ENCODE results near the gene COLEC12.

COLEC12 gene

DNA sequence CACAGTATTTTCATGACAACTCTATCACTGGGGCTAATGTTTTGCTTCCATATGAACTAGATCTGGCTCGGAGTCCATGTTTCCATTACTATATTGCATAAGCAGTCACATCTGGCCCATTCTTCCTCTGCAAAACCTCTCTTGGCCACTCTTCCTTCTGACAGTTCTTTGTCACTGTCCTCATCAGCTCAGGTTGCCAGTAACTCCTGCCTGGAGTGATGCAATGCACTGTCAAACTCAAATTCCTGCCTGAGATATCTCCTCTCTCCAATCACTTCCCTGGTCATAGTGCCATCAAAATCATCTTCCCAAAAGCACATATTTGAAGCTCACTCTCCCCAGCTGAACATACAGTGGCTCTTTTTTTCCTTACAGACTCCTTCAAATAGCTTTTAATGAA lies 66.1 kb downstream of the COLEC12 start:
- DNase-seq: no peak

DNA sequence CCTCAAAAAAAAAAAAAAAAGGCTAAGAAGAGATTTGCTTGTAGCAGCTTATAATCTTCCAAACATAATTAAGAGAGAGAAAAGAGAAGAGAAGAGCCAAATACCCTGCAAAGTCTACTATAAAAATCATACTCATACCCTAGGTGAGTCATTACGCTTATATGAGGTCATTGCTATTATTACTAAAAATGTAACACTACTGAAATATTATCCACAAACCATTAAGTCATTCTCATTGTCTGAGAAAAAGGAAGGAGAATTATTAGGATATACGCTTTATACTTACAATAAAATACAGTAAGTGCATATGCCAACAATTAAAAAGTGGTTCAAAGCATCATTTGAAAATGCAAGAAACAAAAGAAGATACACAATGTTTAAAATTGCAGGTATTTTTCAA lies 66.5 kb downstream of the COLEC12 start:
- DNase-seq: no peak

DNA sequence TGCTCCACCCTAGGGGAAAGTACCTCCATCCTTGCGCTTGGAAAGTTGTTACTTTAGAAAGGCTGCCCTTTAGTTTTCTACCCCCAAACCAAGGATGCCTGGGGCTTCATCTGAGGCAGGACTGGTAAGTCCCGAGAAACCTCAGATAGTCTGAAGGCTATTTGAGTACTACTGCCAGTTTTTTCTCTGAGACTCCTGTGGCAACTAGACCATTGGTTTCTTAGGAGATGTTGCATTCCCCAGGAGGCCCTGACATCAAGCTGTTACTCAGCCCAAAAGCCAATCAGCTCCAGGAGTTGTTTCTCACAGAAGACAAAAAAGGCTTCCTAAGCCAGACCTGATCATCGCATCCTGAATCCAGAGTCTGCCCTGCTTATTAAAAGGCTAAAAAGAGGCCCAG lies 67.2 kb downstream of the COLEC12 start:
- DNase-seq: no peak

DNA sequence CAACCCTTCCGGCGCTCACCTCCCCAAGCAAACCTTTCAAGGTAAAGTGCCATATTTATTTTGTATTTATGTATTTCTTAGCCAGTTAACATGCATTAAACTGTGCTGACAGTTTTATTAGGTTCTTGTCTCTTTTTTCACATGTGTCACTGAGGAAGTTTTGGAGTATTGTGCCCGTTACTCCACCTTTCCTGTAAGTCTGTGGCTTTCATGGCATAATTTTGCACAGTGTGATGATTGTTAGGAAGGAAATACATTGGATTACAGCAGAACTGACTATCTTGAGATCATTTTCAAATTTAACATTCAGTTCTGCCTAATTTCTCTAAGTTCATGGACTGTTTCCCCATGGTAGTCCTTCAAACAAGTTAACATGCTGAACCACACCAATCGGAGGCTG lies 67.7 kb downstream of the COLEC12 start:
- DNase-seq: no peak

DNA sequence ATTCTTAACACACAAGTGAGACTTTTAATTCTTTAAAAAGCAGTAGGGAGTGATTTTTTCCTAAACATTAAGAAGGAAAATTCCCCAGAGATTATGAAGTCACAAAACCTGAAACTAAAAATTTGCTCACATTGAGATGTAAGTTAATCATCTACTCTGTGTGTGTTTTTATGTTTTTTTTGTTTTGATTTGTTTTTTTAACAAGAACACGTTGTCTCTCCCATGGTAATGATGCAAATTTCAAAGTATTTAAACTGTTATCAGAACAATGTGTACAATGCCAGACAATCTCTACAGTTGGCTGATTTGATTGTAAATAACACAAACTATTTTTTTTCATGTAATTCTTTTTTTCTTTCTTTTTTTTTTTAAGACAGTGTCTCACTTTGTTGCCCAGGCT lies 71.5 kb downstream of the COLEC12 start:
- DNase-seq: no peak

DNA sequence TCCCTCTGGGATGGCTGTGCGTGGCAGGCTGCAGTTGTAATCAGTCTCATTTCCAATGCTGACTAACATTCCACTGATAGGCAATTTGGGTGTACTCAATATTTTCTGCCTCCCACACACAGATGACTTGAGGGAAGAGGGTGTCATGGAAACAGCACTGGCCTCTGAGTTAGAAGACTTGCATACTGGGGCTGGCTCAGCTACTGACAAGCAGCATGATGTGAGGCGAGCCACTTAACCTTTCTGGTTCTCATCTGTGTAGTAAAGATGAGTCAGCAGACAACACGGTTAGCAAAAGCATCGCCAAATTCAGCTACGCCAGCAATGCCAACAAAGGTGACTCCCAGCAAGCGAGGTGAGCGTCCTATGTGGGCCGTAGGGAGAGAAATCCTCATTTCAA lies 73.5 kb downstream of the COLEC12 start:
- no peak for DNase-seq

DNA sequence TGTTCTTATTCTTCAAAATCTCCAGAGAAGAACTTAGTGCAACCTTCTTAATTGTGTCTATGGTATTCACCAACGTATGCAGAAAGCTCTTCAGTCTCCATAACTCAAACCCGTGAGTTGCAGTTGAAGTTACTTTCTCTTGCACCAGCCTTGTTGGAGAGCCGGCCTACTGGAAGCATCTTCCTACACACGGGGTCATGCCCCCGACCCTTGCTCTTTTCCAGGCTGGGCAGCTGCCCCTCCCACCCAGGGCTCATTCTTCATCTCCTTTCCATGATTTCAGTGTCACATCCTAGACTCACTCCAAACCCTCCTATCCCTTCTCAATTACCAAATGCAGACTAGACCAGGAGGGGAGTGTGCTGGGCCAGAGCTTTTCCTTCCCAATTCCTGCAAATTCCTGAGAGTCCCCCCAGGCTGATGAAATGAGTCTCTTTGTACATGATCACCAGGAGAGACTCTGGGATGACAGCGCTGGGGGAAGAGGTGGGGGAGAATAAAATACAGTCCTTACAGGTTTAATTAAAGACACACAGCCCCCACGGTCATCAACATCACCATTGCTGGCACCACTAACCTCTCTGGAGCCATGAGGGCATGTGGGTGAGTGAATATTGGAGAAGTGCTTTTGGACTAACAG lies 75.3 kb downstream of the COLEC12 start:
- DNase-seq: no peak

DNA sequence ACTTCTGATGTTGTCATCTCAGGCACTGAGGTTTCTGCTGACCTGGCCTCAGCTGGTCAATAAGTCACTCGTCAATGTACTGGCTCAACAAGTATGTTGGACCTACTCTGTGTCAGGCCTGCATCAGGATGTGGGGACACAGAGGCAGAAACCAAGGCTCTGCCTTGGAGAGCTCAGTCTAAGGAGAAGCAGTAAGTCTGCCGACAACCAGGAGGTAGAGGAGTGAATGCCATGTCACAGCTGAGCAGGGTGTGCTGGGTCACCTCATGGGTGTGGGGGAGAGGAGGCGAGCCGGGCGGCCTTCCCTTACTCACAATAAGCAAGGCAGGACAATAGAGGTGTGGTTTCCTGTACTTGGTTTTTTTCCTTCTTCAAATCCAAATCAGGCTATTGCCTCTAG lies 75.8 kb downstream of the COLEC12 start:
- no peak for DNase-seq

DNA sequence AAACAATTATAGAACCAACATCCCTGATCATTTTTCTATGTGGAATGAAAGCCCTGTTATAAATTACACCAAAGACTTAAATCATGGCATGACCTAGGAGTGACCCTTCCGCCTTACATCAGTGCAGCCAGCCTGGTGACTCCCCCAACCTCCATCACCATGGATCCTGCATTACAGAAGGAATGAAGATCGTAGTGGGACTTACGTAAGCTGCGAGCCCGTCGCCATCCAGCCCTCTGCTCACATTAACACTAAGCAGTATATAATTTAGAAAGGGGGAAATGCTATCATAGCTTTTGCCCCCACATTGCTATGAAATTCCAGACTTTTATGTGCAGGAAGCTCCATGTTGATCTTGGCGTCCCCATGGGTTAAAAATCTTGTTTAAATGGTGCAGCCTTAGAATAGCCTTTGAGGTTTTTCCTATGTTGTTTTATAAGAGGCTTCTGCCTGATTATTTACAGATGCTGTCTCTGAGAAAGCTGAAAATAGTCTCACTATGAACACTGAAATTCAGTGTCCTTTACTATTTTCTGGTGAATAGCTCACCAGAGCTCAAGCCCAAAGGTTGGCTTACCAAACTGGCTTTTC lies 76.3 kb downstream of the COLEC12 start:
- no peak for DNase-seq

DNA sequence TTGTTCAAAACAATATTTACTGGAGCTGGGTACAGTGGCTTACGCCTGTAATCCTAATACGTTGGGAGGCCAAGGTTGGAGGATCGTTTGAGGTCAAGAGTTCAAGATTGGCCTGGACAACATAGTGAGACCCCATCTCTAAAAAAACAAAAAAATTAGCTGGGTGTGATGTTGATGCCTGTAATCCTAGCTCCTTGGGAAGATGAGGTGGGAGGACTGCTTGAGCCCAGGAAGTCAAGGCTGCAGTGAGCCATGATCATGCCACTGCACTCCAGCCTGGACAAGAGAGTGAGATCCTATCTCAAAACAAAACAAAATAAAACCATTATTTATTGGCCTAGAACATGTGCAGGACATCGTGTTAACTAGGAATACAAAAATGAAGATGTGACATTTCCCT lies 77.5 kb downstream of the COLEC12 start:
- DNase-seq: no peak

DNA sequence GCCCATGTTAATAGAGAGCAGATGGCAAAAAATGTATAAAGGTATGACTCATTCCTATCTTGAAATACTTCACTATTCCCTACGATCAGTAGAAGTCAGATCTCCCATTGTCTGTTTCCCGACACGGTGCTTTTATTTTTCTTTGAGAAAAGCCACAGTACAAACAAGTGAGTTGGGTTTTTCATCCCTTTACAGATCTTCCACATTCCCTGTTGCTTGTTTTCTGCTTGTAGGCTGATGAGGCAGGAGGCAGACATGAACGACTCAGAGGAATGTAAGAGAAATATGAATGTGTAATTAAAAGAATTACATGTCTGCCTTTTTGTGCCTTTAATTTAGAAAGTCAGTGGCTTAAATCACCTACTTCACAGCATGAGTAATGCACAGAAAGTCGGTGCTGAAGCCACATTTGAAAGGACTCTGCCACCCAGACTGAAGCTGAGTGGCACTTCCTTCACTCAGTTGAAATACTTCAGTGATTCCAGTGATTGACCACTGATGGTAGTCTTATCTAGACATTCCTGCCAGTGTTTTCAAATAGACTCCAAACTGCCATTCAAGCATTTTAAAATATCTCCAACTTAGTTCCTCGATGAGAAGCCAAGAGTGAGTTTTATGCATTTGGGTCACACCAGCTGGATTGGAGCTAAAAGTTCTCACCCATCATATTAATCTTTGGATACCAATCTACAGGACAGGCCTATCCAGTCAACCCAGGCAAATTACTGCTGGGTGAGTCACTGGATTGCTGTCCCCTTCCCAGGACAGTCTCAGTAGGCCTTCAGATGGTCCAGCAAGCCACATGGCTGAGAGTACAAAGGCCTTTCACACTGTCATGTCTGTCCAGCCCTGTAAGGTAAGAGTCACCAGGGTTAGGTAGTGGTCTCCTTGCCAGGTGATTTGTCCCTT lies 79.0 kb downstream of the COLEC12 start:
- DNase-seq: no peak

DNA sequence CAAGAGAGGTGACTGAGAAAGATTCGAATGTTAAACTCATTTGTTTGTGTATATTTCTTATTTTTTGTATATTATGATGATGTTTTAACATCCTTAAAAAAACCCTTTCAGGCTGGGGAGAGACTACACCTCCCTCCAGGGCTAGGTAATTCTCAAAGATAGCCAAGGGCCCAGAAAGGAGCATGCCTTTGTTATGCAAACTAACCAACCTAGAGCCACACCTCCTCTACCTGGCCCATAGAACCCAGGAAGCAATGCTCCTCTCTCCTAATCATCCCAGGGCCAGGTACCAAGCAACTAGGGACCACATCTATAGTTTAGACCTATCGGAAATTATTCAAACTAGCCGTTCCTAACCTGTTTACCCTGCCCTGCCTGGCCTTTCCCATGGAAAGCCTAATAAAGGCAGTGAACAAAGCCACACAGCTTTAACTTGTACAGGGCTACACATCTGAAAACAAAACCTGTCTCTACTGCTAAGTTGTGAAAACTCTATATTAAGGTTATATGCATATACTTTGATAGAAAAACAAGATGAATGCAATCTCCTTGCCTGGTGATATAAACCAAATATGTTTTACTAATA lies 79.7 kb downstream of the COLEC12 start:
- no peak for DNase-seq

DNA sequence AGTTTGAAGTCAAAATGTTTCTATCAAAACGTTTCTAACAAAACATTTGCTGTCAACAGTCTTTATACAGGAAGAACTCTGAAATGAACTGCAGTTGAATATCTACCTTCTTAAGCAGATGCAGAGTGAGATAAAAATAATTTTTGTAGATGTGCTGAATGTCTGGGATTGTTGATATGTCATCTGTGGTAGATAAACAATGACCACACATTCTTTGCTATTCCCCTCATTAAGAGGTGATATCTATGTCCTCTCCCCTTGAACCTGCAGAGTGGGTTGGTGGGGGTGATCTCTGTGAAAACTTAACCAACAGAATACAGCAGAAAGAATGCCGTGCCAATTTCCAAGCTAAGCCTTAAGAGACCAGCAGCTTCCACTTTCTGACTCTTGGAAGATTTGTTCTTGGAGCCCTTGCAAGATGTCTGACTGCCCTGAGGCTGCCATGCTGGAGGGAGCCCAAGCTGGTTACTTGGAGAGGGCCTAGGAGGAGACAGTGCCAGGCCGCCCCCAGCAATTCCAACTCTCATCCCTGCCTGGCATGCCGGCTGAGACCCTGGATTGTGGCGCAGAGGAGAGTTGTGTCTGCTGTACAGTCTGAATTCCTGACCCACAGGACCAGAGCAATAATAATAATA lies 80.8 kb downstream of the COLEC12 start:
- no peak for DNase-seq

DNA sequence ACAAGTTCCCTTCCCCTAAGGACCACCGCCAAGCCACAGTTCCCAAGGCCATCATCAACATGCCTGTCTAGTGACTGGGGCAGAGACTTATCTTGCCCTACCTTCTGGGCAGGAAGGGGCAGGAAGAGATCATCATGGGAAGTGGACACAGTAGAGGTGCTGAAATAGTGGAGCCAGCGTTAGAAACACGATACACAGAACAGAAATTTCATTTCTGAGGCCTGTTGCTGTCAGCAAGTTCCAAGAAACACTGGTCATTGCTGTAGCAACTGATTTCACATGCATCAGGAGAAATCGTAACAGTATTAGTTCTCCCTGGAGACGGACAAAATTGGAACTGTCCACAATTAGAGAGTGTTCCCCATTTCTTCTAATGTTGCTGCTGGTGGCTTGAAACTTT lies 83.0 kb downstream of the COLEC12 start:
- no peak for DNase-seq

DNA sequence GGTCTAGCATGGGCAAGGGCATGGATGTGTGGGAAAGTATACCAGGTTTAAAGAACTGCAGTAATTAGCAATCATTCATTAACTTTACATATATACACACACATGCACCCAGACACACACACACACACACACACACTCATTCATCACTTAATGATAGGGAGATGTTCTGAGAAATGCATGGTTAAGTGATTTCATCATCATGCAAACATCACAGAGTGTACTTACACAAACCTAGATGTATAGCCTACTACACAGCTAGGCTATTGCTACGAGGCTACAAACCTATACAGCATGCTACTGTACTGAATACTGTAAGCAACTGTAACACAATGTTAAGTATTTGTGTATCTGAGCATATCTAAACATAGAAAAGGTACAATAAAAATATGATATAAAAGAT lies 83.6 kb downstream of the COLEC12 start:
- DNase-seq: no peak

DNA sequence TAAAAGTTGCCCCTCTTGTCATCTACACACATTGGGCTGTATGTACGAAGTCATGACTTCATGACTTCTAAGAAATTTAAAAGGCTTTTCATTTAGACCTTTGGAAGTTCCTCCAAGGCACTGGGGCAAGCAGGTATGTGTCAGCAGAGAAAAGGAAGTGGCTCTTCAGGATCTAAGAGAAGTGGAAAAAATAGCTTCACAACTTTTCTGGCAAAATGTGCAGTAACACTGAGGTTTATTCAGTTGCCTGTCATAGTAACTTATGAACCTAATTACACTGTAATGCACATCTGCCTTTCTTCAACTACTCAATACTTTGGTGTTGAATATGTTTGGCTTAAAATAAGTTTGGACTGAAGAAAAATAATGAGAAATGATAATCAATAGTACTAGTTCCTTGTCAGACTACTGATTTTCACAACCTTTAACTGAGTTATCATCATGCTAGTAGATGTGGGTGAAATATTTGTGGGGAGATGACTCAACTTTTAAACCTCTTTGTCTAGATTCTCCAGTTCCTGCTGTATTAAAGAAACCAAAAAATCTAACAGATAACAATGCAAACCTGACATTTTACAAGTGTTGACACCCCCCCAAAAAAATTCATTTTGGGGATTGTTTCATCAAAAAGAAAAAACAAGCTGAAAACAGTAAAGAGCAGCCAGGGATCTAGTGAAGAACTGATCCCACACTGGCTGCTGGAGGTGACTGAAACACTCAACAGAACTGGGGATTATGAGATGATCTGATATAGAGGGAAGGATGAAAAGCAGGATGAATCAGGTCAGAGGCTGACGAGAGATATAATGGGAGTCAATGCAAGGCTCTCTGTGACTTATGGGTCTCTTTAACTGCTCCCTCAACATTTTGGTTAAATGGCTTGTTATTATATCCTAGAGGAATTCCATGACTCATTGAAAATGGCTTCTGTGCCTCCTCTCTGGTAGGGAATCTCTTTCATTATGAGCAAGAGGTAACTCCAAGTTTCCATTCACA lies 84.6 kb downstream of the COLEC12 start:
- DNase-seq: no peak

DNA sequence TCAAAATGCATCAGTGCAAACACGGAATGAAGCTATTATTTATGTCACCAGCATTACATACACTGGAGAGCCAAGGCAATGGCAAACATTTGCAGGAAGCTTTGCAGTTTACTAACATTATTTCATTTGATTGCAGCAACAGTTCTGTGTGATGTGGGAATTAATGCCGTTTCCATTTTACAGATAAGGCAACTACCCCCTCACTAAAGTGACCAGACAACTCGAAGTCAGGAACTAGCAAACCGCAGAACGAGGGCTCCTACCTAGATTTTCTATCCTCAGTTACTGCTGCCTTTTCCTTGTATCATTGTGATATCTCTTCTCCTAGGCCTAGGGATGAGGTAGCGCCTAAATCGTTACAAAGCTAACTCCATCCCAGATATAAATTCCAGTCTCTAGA lies 85.5 kb downstream of the COLEC12 start:
- no peak for DNase-seq

DNA sequence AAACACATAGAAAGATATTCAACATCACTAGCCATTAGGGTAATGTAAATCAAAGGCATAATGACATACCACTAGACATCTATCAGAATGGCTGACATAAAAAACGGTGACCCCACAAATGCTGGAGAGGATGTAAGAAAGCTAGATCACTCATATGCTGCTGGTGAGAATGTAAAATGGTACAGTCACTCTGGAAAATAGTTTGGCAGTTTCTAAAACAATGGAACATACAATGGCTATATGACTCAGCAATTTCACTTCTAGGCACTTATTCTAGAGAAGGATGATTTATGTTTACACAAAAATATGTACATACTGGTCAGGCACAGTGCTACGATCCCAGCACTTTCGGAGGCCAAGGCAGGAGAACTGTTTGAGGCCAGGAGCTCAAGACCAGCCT lies 87.3 kb downstream of the COLEC12 start:
- no peak for DNase-seq

DNA sequence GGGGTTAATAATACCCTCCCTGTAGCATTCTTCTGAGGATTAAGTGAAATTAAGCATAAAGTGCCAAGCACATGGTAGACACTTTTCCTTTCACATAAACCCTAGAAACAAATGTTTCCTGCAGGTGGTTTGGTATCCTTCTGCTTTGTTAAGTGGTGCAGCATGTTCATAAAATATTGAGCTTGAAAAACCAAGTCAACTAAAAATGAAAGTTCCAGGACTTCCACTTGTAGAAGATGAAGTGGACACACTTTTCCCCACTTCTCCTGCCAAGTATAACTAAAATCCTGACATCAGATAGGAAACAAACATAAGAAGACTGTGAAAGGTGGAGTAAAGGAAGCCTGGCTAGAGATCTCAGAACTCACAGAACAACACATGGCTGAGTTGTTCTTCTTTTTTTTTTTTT lies 90.5 kb downstream of the COLEC12 start:
- no peak for DNase-seq

DNA sequence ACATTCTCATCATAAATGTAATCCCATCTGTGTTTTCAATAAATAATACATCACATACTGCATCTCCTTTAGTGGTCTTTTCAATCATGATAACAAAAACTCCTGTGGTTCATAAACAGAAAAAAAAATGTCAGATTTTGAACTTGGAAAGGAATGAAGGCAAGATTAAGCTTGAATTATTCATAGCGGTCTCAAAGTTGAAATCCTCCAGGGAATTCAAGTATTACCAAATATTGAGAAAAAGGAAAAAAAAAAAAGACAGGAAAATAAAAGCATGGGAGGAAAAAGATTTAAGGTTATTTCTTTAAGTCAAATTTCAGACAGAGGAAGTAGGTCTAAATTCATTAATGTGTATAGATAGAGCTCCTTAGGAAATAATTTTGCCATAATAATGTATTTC lies 92.1 kb downstream of the COLEC12 start:
- DNase-seq: no peak

DNA sequence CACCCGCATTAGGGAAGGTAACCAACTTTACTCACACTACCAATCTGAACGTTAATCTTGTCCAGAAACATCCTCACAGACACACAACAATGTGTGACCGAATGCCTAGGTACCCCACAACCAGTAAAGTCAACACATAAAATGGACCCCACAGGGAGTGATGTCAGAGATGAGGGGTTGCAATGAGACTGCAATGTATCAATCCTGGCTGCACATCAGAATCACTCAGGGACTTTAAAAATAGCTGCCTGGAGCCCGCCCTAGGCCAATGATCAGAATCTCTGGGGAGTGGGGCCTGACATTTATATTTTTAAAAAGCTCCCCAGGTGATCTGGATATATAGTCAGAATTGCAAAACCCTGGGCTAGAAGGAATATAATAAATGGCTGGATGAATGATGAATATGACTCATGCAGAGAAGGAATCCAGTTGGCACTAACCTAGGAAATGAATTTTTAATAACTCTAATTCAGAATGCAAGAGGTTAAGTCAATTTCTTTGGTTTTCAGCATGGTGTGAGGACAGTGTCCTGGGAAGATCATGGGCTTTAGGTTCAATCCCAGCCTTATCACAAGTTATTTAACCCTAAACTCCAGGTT lies 92.8 kb downstream of the COLEC12 start:
- no peak for DNase-seq

DNA sequence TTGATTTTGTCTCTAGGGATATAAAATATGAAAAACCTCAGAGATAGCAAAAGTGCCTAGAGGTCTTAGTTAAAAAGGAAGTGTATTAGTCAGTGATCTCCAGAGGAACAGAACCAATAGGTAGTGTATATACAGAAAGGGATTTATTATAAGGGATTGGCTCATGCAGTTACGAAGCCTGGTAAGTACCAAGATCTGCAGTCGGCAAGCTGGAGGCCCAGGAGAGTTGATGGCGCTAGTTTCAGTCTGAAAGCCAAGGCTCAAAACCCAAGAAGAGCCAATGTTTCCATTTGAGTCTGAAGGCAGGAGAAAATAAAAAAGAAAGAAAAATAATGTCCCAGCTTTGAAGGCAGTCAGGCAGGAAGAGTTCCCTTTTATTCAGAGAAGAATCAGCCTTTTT lies 93.3 kb downstream of the COLEC12 start:
- DNase-seq: no peak
